NB4 (cell line): ENCODE results near the gene FBXW8.

ENCODE experiments used
- DNase-seq: peaks from one replicate; pipeline ENCODE4 v3.0.0; 2010; ENCODE audit warnings: low read depth
- H3K4me3 ChIP-seq: one replicate; pipeline ENCODE4 v1.5.1; 2011; ENCODE audit warnings: mild to moderate bottlenecking, low read depth, low read length, moderate library complexity
- MYC ChIP-seq: IDR thresholded peaks from 2 replicates; pipeline ENCODE4 v1.6.1; 2011; ENCODE audit warnings: low read depth, low read length
- POLR2A ChIP-seq: IDR thresholded peaks from 2 replicates; pipeline ENCODE4 v1.6.1; 2011; ENCODE audit warnings: mild to moderate bottlenecking; ENCODE audit not compliant: insufficient read length; ENCODE audit errors: extremely low read depth
- TF ChIP-seq, protein P1 (sequence below): IDR thresholded peaks from 2 replicates; pipeline ENCODE4 v1.6.1; 2011; ENCODE audit warnings: low read depth, low read length
- TF ChIP-seq, protein P2 (sequence below): IDR thresholded peaks from one replicate; pipeline ENCODE4 v1.5.1; 2012; ENCODE audit warnings: low read depth, low read length

The FBXW8 gene

DNA sequence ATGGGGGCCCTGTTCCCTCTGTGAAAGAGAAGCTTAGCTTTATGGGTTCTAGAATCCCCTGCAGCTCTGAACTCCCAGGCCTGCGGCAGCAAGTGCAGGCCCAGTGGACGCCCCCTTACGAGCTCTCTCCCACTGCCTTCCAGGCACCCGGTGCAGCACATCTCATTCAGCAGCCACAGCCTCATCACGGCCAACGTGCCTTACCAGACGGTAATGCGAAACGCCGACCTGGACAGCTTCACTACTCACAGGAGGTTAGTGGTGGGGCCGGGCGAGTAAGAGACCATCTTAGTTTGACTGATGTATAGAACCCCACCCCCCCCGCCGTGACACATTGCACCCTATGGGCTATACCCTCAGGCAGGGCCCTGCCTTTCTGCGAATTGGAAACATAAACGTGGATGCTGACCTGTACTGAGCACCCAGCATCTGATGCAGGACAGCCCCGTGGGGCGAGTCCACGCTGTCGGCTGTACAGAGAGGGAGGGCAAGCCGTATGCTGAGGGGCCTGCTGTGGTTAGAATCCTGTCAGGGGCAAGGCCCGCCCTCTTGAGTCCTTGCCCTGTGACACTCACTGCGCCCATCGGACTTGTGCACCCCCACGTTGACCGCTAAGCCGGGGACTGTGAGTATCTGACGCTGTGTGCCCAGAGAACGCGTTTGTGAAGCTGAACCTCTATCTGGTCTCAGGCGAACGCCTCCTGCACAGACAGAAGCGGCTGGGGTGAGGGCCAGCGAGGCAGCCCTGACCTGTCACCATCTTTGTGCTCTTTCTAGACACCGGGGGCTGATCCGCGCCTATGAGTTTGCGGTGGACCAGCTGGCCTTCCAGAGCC is 116.7 kb downstream of the FBXW8 start:
- TF ChIP-seq, protein P1, sequence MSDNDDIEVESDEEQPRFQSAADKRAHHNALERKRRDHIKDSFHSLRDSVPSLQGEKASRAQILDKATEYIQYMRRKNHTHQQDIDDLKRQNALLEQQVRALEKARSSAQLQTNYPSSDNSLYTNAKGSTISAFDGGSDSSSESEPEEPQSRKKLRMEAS: no peak
- TF ChIP-seq MYC (no peak), POLR2A (peak; percentile 7)
- no peak for DNase-seq
- no peak overlapping the region for H3K4me3 ChIP-seq

DNA sequence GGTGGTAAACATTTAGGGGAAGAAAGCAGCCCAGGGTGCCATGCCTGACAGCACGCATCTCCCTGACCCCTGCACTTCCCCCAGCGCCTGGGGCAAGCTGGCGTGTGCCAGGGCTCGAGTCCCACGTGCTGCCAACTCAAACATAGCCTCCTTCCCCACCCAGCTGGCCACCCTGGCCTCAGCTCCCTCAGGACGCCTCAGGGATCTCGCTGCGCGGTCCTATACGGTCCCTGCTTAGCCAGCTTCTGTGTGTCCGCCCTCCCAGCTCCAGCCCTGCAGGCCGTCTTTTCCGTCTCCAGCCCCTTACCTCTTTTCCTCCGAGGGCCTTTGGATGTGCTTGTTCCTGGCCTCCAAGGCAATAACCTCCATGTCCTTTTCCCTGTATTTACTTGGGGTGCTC is 117.5 kb downstream of the FBXW8 start:
- H3K4me3 ChIP-seq: no peak overlapping the region
- TF ChIP-seq POLR2A: no peak
- TF ChIP-seq, protein P2, sequence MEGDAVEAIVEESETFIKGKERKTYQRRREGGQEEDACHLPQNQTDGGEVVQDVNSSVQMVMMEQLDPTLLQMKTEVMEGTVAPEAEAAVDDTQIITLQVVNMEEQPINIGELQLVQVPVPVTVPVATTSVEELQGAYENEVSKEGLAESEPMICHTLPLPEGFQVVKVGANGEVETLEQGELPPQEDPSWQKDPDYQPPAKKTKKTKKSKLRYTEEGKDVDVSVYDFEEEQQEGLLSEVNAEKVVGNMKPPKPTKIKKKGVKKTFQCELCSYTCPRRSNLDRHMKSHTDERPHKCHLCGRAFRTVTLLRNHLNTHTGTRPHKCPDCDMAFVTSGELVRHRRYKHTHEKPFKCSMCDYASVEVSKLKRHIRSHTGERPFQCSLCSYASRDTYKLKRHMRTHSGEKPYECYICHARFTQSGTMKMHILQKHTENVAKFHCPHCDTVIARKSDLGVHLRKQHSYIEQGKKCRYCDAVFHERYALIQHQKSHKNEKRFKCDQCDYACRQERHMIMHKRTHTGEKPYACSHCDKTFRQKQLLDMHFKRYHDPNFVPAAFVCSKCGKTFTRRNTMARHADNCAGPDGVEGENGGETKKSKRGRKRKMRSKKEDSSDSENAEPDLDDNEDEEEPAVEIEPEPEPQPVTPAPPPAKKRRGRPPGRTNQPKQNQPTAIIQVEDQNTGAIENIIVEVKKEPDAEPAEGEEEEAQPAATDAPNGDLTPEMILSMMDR: no peak
- TF ChIP-seq, protein P1: no peak
- no peak for DNase-seq

DNA sequence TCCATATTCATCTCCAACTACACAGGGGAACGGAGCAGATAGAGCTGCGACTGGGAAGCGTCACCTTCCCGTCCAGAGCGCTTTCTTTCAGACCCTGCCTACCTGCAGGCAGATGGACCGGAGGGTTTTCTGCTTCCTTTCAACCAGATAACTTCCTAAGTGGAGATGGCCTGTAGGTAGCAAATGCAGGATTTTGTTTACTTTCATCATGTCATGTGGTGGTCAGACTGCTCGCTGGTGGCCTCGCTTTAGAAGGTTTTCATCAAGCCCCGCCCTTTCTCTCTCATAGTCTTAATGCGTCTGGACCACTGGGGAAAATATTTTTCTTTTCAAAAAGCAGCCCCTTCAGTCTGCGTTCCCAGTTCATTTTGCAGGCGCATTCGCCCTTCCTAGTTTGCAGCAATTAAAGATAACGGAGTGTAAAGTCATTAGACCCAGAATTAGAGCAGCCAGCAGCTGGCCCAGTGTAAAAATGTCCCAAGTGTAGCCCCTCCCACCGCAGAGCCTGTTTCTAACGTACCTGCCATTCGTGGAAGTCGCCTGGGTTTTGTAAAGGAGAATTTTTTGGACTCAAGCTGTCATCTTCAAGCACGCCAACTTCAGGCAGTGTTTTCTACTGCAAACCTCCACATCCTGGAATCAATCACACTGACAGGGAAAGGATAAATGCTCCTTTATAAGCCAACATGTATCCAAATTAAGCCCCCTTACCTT is 119.6 kb downstream of the FBXW8 start:
- TF ChIP-seq, protein P1: no peak
- TF ChIP-seq MYC (no peak), POLR2A (no peak)
- TF ChIP-seq, protein P2: no peak
- H3K4me3 ChIP-seq: no peak overlapping the region
- DNase-seq: no peak

DNA sequence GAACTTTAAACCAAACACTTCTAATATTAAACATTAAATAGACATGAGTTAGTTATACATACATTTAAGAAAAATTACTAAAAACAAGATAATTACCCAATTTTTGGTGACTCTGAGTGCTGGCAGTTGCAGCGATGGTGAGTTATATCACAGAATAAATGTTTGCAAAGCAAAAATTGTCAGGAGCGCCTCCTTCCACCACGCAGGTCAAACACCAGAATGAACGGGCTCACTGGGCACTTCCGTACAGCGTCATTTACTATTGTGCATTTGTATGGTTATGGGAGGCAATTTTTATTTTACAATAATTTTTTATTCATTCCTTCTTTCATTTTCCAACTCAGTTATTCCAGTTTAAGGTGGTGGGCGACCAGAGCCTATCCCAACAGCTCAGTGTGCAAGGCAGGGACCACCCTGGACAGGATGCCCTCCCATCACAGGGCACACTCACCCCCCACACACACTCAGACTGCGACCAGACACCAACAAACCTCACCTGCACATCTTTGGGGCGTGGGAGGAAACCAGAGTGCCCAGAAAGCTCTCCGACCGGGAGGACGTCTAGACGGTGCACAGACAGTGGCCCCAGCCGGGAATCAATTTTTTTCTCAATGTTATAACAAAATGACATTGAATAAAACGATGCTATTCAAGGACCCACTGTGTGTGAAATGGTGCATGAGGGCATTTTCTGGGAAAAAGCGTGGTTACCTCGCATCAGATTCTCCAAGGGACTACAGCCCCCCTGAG is 121.3 kb downstream of the FBXW8 start:
- H3K4me3 ChIP-seq: no peak overlapping the region
- DNase-seq: no peak
- TF ChIP-seq, protein P2: no peak
- TF ChIP-seq MYC (no peak), POLR2A (no peak)
- TF ChIP-seq, protein P1: no peak

DNA sequence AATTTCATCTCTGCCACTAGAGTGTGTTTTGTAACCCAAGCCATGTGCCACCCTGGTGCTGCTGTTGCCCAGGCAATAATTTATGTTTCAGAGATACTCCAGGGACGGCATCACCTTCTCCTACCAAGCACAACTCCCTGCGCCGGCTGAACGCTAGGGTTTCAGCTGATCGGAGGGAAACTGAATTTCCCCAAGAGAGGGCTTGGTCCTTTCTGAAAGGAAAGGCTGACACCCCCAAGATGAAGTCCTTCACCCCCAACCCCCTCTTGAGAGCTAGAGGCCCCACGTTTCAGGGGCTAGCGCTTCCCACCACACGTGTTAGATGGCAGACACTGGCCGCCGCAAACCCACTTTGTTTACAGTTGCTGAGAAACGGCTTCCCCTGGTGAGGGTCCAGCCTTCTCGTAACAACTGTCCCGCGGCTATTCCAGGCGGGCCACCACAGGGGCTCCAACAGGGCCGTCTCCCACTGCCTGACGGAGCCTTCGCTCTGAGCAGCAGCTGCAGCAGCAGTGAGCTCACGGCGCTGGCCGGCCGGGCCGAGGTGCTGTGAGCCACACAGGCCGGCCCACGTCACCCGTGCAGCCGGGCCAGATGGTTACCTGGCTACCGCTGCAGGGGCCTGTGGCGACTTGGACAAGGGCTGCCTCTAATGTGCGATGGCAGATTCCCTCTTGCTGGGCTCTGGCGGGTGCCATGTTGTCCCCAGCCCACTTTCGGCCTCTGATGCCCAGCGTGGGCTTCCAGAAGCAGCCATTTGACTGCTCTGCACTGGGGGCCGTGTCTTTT is 122.0 kb downstream of the FBXW8 start:
- TF ChIP-seq POLR2A (no peak), MYC (no peak)
- TF ChIP-seq, protein P2: no peak
- TF ChIP-seq, protein P1: no peak
- DNase-seq: no peak
- no peak overlapping the region for H3K4me3 ChIP-seq
